ENCODE data around the gene EHMT1. TPM values are rescaled to one million over a fixed set of nuclear protein-coding genes. Genes with fewer than 3 reads are reported as not detected.

The EHMT1 gene
- total and polyA plus RNA-seq, 2 of the 8 experiments (the other 6 are each of a cell fraction or from before 2014, with no cell fraction given), result 95.7 to 163 TPM

GRCh38 chr9:137762414-137763061 is 143.7 kb downstream of the EHMT1 start:
- Histone ChIP-seq H3K56ac (replicated peaks; ENCODE audit: insufficient read length, low read depth, low read length) (no peak overlapping the region), H3K14ac (ENCODE audit: insufficient read length) (no peak overlapping the region), H2BK120ac (replicated peaks; ENCODE audit: low read depth, low read length) (no peak overlapping the region), H4K8ac (ENCODE audit: extremely low read depth, insufficient read depth, low read length) (no peak overlapping the region), H3K9ac (replicated peaks in 1 of 4; ENCODE audit: extremely low read depth in 1 of 4, low read depth in 3 of 4, low read length in 3 of 4) (no peak overlapping the region), H3K4me1 (replicated peaks in 1 of 4; ENCODE audit: control insufficient read depth in 3 of 4, insufficient read depth in 4 of 4, low read length in 3 of 4) (no peaks in the 10 kb centered on the region; a peak in 1 of 7 replicates), H3K79me2 (ENCODE audit: control insufficient read depth in 1 of 2, insufficient read depth in 2 of 2, low read length in 2 of 2) (peaks cover 0 to 22% of the 10 kb centered on the region in 2 experiments; a peak in 1 of 4 replicates), H3K79me1 (ENCODE audit: low read depth, low read length) (peaks cover 6% of the 10 kb centered on the region), H2AK5ac (ENCODE audit: low read depth, low read length) (no peak overlapping the region), H2AFZ (ENCODE audit: low read length) (no peak overlapping the region), H3K18ac (ENCODE audit: extremely low read depth, low read length) (no peak overlapping the region), H3K23ac (ENCODE audit: insufficient read length) (no peak overlapping the region), H4K20me1 (replicated peaks in 1 of 2; ENCODE audit: control insufficient read depth in 1 of 2, insufficient read depth in 2 of 2, low read length in 2 of 2) (peaks cover 4 to 10% of the 10 kb centered on the region in 2 experiments), H3K27me3 (replicated peaks in 1 of 4; ENCODE audit: control insufficient read depth in 3 of 4, extremely low read depth in 1 of 4, insufficient read depth in 3 of 4, low read length in 3 of 4) (no peaks in the 10 kb centered on the region), H3K4me3 (ENCODE audit: extremely low read depth in 1 of 4, insufficient read depth in 2 of 4, low read depth in 3 of 4, low read length in 4 of 4) (no peak overlapping the region), H2BK5ac (ENCODE audit: low read depth, low read length) (no peak overlapping the region), H3K4ac (replicated peaks; ENCODE audit: insufficient read length, low read depth, low read length) (no peak overlapping the region), H2BK20ac (ENCODE audit: low read length) (no peak overlapping the region), H3K27ac (ENCODE audit: low read depth, low read length) (no peak overlapping the region), H3K36me3 (ENCODE audit: control insufficient read depth in 2 of 4, insufficient read depth in 4 of 4, low read length in 3 of 4) (peaks cover 20 to 51% (median 32%) of the 10 kb centered on the region in 4 experiments), H2BK15ac (ENCODE audit: low read length) (no peak overlapping the region), H4K5ac (ENCODE audit: insufficient read length, low read depth, low read length) (no peak overlapping the region), H3K4me2 (ENCODE audit: insufficient read depth in 1 of 2, low read depth in 2 of 2, low read length in 2 of 2) (no peak overlapping the region), H3K23me2 (ENCODE audit: low read depth, low read length) (no peaks in the 10 kb centered on the region), H4K91ac (replicated peaks; ENCODE audit: insufficient read length, low read length) (no peak overlapping the region), H3K9me3 (ENCODE audit: insufficient read depth in 2 of 2, low read depth in 1 of 2, low read length in 1 of 2) (no peaks in the 10 kb centered on the region), H2BK12ac (ENCODE audit: low read depth, low read length) (no peak overlapping the region)
- WGBS, 2 experiments (ENCODE audit: extremely low coverage in 1 of 2, insufficient coverage in 1 of 2, insufficient read length in 1 of 2, insufficient replicate concordance in 2 of 2, low coverage in 1 of 2, low lambda C conversion rate in 2 of 2, missing lambda C conversion rate in 1 of 2), result 93% methylated on average over 21 of the region's 21 CpGs; no CpG with 5 or more reads in 1 of the 2 experiments
- FAIRE-seq, result no peak
- ChIA-PET POLR2A (ENCODE audit: partially characterized antibody) (interaction anchor here (0.7 kb wide), 1 partner anchor 72 kb away, joined by 3 read pairs; no protein-coding TSS in a partner anchor), CTCF (ENCODE audit: partially characterized antibody) (interaction anchor here (0.7 to 2.6 kb wide), 5 partner anchors 10 to 342 kb away, joined by 3 to 6 read pairs (median 3); no protein-coding TSS in a partner anchor)
- no peak for DNase-seq (ENCODE audit: low read depth in 1 of 2, low spot score in 2 of 2)
- no peak for TF ChIP-seq SP4 (IDR thresholded peaks at IDR 0.05; ENCODE audit: low read length)
- no peak for TF ChIP-seq CHD1 (IDR thresholded peaks at IDR 0.05; ENCODE audit: low read depth, low read length)
- TF ChIP-seq YY1 (IDR thresholded peaks at IDR 0.05; ENCODE audit: low read depth, low read length), result no peak
- no peak for TF ChIP-seq POLR2AphosphoS5 (IDR thresholded peaks at IDR 0.05; ENCODE audit: low read depth, low read length)
- no peak for TF ChIP-seq E2F6 (IDR thresholded peaks at IDR 0.05)
- no peak for TF ChIP-seq SP2 (IDR thresholded peaks at IDR 0.05; ENCODE audit: low read length)

Measured in H1 (cell line).